ENCODE measurements around the gene ACADVL. TPM values are rescaled to one million over a fixed set of nuclear protein-coding genes. Genes with fewer than 3 reads are reported as not detected.
"Not testable (repeated sequence)": the region's sequence is repeated elsewhere in the genome, so short reads cannot be mapped to it uniquely, and the experiment has no call there.

The ACADVL gene
- 2,192 TPM for total RNA-seq
- long read RNA-seq, transcript ACADVL-201 (19 exons, 2,352 nt) = minor isoform, 52 of 2,114 reads
- long read RNA-seq, transcript ACADVL-202 (19 exons, 2,191 nt) = minor isoform, 19 of 2,114 reads
- long read RNA-seq, transcript ACADVL-214 (1 exons, 1,732 nt) = minor isoform, 12 of 2,114 reads
- long read RNA-seq, transcript ACADVL-203 (20 exons, 2,323 nt) = major isoform, 1,356 of 2,114 reads
- long read RNA-seq, partial matches to known transcripts = 490 of 2,114 reads
- long read RNA-seq, other reads (novel, unspliced or antisense) = 172 of 2,114 reads

DNA sequence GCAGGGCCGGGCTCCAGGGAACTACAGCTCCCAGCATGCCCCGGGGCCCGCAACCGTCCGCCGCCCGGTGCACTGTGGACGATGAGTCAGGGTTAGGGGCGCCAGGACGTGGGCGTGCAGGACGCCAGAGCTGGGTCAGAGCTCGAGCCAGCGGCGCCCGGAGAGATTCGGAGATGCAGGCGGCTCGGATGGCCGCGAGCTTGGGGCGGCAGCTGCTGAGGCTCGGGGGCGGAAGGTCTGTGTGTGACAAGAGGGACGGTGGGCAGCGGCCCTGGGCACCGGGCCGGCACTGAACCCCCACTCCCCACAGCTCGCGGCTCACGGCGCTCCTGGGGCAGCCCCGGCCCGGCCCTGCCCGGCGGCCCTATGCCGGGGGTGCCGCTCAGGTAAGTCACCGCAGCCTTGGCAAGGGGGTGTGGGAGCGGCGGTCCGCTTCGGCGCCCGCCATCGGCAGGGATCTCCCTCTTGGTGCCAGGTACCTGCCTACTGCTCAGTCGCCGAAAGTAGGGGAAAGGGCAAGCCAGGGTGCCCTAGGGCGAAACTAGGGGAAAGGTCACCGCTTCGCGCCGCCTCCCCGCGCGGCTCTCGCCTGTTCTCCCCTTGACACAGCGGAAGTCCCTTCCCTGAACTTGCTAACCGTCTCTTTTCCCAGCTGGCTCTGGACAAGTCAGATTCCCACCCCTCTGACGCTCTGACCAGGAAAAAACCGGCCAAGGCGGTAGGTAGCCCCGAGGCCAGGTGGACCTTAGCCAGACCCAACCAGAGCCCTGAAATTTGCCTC lies at the start of gene ACADVL, which contains the start of gene DLG4:
Gene ACADVL (plus strand): TSS at position 127 of the 781 bp plus-strand sequence. CDS start 47 bp downstream, at position 174.
Gene DLG4 (minus strand): TSS at position 25 of the 781 bp plus-strand sequence.
- ATAC-seq = peak; percentile 88
- intact Hi-C loops (cut with DNase I) = loop anchor here (1.0 kb wide), 1 partner anchor 18 kb away; no protein-coding TSS in a partner anchor
- peak; percentile 97 for DNase-seq (ENCODE audit: missing footprints)

GRCh38 chr17:7172522-7173191 lies 47.1 kb upstream of the ACADVL start:
- ATAC-seq; DNase-seq (ENCODE audit: missing footprints); intact Hi-C loops (cut with DNase I): not testable (repeated sequence)

GRCh38 chr17:7173687-7174602 lies 45.8 kb upstream of the ACADVL start:
- intact Hi-C loops (cut with DNase I) = no loop called here
- ATAC-seq (peak; percentile 23), DNase-seq (ENCODE audit: missing footprints) (peak; percentile 87)

DNA sequence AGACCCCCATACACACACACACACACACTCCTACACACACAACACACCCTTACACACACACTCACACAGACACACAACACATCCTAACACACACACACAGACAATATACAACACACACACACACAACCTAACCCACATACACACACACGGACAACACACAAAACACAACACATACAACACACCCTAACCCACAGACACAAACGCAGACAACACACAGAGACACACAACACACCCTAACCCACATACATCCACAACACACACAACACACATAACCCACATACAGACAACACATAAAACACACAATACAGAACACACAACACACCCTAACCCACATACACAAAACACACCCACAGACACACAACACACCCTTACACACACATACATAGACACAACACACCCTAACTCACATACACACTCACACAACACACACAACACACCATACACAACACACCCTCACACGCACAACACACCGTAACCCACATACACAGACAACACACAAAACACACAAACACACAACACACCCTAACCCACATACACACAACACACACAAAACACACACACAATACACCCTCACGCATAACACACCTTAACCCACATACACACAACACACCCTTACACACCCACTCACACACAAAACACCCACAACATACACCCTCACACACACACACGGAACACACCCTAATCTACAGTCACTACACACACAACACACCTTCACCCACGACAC lies 45.0 kb upstream of the ACADVL start:
- intact Hi-C loops (cut with DNase I) = no loop called here
- DNase-seq (ENCODE audit: missing footprints) (no peak), ATAC-seq (no peak)

DNA sequence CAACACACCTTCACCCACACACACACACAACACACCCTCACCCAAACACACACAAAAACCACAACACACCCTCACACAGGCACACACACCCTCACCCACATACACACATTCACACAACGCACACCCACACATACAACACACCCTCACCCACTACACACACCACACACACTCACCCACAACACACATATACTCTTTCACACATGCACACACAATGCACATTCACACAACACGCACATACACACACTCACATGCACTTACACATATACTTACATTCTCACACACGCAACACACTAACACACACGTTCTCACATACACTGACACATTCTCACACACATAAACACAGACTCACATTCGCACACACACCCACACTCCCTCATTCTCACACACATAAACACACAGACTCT lies 44.4 kb upstream of the ACADVL start:
- no peak for ATAC-seq
- intact Hi-C loops (cut with DNase I) = no loop called here

GRCh38 chr17:7176107-7176840 lies 43.5 kb upstream of the ACADVL start:
- intact Hi-C loops (cut with DNase I) = loop anchor here (2.0 kb wide), 1 partner anchor 129 kb away; no protein-coding TSS in a partner anchor
- DNase-seq (ENCODE audit: missing footprints) = no peak
- no peak for ATAC-seq

More for the DNA sequence above, 44.4 kb upstream of the ACADVL start:
- no peak for DNase-seq (ENCODE audit: missing footprints)

GRCh38 chr17:7176841-7177190 lies 42.9 kb upstream of the ACADVL start:
- no peak for DNase-seq (ENCODE audit: missing footprints)
- intact Hi-C loops (cut with DNase I) = loop anchor here (2.0 kb wide), 1 partner anchor 130 kb away; no protein-coding TSS in a partner anchor
- ATAC-seq = no peak

GRCh38 chr17:7177191-7177953 lies 42.4 kb upstream of the ACADVL start:
- intact Hi-C loops (cut with DNase I) = loop anchor here (2.0 kb wide), 1 partner anchor 131 kb away; no protein-coding TSS in a partner anchor
- ATAC-seq (peak; percentile 74), DNase-seq (ENCODE audit: missing footprints) (peak; percentile 76)

DNA sequence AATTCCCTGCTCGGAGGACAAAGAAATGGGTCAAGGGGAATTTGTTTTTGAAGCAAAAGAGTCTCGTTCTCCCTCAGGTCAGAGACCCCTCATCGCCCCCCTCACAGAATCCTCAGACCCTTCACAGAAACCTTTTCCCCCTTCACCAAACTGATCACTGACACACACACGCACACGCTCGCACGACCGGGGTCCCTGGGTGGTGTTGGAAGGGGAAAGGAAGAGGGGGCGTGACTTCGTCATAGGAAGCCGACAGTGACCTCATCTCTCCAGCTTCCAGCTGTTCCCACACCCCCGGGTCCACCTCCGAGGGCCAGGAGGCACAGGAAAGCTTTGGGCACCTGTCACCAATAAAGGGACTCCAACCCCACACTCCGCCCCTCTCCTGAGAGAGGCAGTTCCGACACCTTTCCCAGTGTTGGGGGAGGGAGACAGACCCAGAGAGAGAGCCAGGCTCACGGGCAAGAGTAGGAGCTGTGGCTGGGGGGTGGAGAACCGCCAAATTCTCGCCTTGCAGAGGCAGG lies 41.7 kb upstream of the ACADVL start:
- ATAC-seq (no peak), DNase-seq (ENCODE audit: missing footprints) (no peak)
- intact Hi-C loops (cut with DNase I) = loop anchor here (2.0 kb wide), 1 partner anchor 131 kb away; no protein-coding TSS in a partner anchor

DNA sequence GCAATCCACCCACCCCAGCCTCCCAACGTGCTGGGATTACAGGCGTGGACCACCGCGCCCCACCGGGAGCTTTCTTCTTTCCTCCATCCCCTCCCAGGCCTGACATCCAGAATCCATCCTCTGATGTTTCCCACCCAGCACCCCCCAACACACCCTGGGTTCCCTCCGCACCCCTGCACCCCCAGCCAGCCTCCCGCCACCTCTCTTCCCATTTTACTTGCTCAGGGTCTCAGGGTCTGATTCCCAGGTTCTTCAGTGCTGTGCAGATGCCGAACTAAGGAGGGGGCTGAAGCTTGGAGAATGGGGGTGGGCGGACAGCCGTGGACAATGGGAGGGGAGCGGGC lies 40.8 kb upstream of the ACADVL start:
- DNase-seq (ENCODE audit: missing footprints) (no peak), ATAC-seq (no peak)
- intact Hi-C loops (cut with DNase I) = no loop called here

- ATAC-seq (no peak), DNase-seq (ENCODE audit: missing footprints) (no peak)
- intact Hi-C loops (cut with DNase I) = no loop called here
Measured at GRCh38 chr17:7179317-7180254, 40.2 kb upstream of the ACADVL start, which contains the start of gene ASGR1. Gene ASGR1 (minus strand): TSS chr17:7179370. CDS start chr17:7178563, 807 bp downstream.

- ATAC-seq; intact Hi-C loops (cut with DNase I); DNase-seq (ENCODE audit: missing footprints): not testable (repeated sequence)
Measured at GRCh38 chr17:7182101-7182500, 37.6 kb upstream of the ACADVL start.

DNA sequence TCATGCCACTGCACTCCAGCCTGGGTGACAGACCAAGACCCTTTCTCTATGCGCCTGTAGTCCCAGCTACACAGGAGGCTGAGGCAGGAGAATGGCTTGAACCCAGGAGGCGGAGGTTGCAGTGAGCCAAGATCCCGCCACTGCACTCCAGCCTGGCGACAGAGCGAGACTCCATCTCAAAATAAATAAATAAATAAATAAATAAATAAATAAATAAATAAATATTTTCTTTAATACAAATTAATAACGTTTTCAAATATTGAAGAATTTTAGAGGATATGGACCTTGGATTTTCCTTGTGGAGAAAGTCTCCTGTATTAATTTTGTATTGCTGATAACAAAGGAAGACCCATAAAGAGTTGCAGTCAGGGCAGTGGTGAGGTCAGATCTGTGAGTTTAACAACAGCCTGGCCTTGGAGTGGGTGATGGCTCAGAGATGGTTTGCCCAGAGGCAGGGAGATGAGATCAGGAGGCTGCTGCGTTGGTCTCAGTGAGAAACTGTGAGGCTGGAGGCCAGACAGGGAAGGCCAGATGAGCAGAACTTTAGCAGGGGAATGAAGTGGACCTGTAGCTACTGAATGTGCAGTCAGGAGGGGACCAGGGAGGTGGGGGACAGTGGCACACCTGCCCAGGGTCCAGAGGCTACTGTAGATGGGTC lies 36.2 kb upstream of the ACADVL start:
- intact Hi-C loops (cut with DNase I) = no loop called here
- DNase-seq (ENCODE audit: missing footprints) (no peak), ATAC-seq (no peak)

- DNase-seq (ENCODE audit: missing footprints) = no peak
- intact Hi-C loops (cut with DNase I) = no loop called here
- ATAC-seq = no peak
Measured at GRCh38 chr17:7184091-7184488, 35.6 kb upstream of the ACADVL start.

All from Right ventricle myocardium inferior (tissue), 1 donor.